GM19438 (cell line): ENCODE data around the gene SRP9.
"Not testable (repeated sequence)": the region's sequence is repeated elsewhere in the genome, so short reads cannot be mapped to it uniquely, and the experiment has no call there.

Experiments used
- ATAC-seq: cut with Tn5 transposase; IDR thresholded peaks from one replicate; pipeline ENCODE4 v1.9.1; 2021; ENCODE audit warnings: low read depth; ENCODE audit not compliant: unreplicated experiment

SRP9 gene

DNA sequence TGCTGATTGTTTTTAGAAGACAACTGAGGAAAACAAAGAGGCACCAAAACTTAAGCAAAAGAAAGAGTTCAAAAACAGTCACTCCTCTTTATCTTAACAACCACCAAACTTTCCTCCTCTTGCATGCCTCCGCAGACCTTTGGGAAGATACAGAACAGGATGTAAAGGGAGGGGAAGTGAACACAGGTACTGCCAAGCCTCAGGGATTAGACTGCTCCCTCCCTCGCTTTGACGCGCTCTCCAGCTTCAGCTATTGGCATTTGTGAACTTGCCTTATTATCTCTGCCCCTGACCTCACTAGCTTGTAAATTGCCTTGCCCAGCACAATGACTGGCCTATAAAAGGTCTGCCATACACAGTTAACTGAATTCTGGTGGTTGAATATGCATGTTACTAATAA, 4.8 kb upstream of the SRP9 start:
- ATAC-seq: no peak

DNA sequence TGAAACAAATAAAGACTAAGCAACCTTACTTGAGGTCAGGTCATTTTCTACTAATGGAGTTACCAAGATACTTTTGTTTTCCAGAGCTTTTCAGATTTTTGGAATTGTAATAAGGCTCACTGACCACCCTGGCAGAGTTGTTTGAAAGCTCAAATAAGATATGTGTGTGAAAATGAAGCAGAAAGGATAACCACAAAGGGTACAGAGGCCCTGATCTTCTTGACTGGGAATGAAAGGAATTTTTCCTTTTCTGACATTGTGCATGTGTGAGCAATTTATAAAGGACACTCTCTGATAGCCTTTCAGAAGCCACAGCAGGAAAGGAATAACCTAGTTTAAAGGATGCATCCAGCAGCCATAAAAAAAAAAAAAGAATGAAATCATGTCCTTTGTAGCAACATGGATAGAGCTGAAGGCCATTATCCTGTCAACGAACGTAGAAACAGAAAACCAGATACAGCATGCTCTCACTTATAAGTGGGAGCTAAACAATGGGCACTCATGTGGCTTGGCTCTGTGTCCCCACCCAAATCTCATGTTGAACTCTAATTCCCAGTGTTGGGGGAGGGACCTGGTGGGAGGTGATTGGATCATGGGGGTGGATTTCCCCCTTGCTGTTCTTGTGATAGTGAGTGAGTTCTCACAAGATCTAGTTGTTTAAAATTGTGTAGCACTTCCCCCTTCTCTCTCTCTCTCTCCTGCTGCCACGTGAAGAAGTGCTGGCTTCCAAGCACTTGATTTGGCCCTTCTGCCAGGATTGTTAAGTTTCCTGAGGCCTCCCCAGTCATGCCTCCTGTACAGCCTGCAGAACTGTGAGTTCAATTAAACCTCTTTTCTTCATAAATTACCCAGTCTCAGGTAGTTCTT, 3.1 kb upstream of the SRP9 start:
- no peak for ATAC-seq

DNA sequence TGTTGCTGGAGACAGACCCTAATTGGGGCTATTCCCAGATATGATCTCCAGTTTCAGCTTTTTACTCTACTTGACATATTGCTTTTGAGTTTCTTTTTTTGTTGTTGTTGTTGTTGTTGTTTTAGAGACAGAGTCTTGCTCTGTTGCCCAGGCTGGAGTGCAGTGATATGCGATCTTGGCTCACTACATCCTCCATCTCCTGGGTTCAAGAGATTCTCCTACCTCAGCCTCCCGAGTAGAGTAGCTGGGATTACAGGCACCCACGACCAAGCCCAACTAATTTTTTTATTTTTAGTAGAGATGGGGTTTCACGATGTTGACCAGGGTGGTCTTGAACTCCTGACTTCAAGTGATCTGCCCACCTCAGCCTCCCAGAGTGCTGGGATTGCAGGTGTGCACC, 1.3 kb upstream of the SRP9 start:
- no peak for ATAC-seq

- peak; percentile 11 for ATAC-seq
These were observed 506 bp upstream of the SRP9 start for GRCh38 chr1:225777058-225777582.

GRCh38 chr1:225778337-225778669, 677 bp downstream of the SRP9 start:
- ATAC-seq: no peak

DNA sequence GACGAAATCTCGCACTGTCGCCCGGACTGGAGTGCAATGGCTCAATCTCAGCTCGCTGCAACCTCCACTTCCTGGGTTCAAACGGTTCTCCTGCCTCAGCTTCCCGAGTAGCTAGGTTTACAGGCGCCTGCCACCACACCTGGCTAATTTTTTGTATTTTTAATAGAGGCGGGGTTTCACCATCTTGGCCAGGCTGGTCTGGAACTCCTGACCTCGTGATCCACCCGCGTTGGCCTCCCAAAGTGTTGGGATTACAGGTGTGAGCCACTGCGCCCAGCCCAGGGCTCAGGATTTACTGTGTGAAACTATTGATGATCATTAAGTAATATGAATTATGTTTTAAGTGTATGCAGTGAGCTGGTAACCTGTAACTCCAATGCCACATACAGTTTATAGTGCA, 1.5 kb downstream of the SRP9 start:
- not testable (repeated sequence) for ATAC-seq

DNA sequence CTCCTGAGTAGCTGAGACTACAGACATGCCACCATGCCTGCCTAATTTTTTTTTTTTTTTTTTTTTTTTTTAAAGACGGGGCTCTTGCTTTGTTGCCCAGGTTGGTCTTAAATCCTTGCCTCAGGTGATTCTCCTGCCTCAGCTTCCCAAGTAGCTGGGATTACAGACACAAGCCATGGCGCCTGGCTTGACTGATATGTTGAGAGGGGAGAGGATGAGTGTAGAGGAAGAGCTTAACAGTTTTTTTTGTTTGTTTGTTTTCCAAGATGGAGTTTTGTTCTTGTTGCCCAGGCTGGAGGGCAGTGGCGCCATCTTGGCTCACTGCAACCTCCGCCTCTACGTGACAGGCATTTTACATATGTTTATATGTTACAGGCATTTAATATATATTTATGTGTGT, 2.5 kb downstream of the SRP9 start:
- ATAC-seq: no peak

GRCh38 chr1:225780630-225781029, 3.0 kb downstream of the SRP9 start:
- no peak for ATAC-seq

- ATAC-seq: not testable (repeated sequence)
These were observed 11.5 kb downstream of the SRP9 start for GRCh38 chr1:225789142-225789541.

DNA sequence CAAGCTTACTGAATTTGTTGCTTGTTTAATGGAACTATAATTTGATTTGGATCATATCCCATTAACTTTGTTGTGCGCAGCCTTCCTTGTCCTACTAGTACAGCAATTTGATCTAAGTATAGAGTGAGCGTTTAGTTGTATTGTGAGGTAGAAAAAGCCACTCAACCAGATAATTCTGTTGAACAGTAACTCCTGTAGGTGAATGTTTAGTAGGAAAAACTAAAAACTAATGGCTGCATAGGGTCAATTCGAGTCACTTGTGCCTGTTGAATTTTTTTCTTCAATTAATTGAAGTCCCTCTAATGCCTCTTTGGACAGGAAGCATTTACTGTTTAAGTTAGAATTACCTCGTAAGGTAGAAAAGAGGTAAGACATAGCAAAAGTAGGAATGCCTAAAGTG, 17.3 kb downstream of the SRP9 start:
- no peak for ATAC-seq

GRCh38 chr1:225796097-225796496, 18.5 kb downstream of the SRP9 start:
- ATAC-seq: not testable (repeated sequence)

- not testable (repeated sequence) for ATAC-seq
These were observed 23.5 kb downstream of the SRP9 start for GRCh38 chr1:225801146-225801545.

- ATAC-seq: no peak
These were observed 28.6 kb downstream of the SRP9 start for GRCh38 chr1:225806249-225806648.

- ATAC-seq: not testable (repeated sequence)
These were observed 29.1 kb downstream of the SRP9 start for GRCh38 chr1:225806736-225807135.

- ATAC-seq: no peak
These were observed 30.5 kb downstream of the SRP9 start for GRCh38 chr1:225808136-225808535.

GRCh38 chr1:225809842-225810578, 32.4 kb downstream of the SRP9 start, which contains the start of gene EPHX1:
Gene EPHX1 (plus strand): TSS chr1:225810124. CDS start chr1:225828730, 18,606 bp downstream.
- peak; percentile 99 for ATAC-seq

GRCh38 chr1:225810579-225811538, 33.2 kb downstream of the SRP9 start:
- ATAC-seq: not testable (repeated sequence)

DNA sequence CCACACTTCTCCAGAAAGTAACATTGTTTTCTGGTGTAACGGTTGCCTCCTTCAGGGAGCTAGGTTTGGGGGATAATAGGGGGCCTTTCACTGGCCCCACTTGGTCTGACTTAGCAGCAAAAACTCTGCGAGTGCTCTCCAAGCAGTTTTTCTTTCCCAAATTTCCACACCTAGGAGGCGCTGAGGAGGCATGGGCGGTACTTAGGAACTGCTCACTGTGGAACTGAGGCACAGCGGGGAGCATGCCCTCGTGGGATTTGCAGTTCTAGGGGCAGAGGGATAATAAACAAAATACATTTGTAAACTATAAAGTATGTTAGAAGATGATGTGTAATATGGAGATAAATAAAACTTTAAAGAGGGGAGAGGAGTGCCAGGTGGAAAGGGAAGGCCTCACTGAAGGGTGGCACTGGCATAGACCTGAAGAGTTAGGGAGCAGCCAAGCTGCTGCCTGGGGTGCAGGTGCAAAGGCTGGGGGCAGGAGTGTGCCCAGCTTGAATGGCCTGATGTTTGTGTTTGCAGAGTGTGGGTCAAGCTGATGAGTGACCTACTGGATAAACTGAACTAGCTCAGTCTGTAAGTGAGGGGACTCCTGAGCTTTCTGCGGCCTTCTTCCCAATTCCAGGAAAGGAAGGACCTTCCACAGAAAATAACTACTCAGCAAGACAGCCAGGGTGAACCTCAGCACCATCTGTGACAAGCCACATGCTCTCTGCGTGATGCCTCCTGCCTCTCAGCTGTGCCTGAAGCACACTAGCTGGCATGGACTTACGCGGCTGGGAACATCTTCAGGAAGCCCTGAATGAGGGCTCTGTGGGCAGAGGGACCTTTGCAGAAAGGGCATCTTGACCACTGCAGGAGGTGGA, 34.2 kb downstream of the SRP9 start:
- ATAC-seq: no peak

- ATAC-seq: no peak
These were observed 35.0 kb downstream of the SRP9 start for GRCh38 chr1:225812488-225813213.
